ENCODE results near the gene DEPDC4.
A peak's percentile ranks its signal among the peaks of the same experiment; 100 is the strongest.
"Not testable (repeated sequence)": the region's sequence is repeated elsewhere in the genome, so short reads cannot be mapped to it uniquely, and the experiment has no call there.

The DEPDC4 gene

DNA sequence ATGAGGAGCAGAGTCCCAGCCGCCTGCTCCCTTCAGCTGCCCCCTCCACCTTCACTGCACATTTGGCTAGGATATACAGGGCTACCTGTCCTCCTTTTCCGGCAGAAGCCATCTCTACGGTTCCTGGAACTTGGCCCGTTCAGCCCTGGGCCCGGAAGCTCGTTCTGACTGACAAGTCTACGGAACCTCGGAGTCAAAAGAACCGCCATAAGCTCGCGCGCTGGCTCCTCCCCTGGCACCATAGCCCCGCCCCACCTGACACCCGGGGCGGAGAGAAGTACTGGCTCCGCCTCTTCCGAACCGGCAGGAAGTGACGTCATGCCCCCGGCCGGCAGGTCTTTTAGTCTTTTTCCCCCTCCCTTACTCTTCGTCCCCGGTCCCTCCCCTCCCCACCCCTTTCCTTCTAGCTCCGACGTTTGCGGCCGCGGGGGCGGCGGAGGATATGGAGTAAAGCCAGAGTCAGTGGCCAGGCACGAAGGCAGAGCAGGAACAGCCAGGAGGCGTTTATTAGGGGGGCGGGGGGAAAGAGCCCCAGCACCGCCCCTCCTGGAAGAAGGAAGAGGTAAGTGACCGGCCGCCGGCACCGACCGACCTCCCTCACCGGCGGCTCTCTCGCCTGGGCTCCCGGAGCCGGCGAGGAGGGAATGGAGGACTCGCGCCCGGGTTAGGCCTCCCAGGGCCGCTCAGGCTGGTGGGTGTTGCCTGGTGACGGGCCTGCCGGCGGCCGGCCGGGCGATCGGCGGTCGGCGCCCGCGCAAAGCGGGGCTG lies at the start of gene DEPDC4, which contains the start of gene SCYL2:
Gene DEPDC4 (minus strand): TSS at position 245 of the 768 bp plus-strand sequence. CDS start 3 bp downstream, at position 242.
Gene SCYL2 (plus strand): TSS at position 343 of the 768 bp plus-strand sequence. CDS start 15,794 bp downstream, outside the sequence.
- DNase-seq, result peak; percentile 94

DNA sequence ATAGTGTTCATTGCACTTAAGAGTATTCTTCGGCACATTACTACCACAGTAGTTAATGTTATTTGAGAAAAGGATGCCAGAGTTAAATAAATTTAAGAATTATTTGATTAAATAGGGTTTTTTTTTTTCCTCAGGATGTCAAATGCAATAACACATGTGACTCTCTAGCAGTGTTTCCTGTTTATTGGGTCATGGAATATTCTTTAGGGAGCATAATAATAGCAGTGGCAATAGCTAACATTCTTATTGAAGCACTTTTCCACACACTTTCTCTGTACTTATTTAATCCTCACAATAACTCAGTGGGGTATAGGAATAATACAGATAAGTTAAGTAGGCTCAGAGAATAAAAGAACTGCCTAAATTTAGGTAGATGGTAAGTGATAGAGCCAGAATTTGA lies 44.4 kb upstream of the DEPDC4 start:
- DNase-seq, result no peak

DNA sequence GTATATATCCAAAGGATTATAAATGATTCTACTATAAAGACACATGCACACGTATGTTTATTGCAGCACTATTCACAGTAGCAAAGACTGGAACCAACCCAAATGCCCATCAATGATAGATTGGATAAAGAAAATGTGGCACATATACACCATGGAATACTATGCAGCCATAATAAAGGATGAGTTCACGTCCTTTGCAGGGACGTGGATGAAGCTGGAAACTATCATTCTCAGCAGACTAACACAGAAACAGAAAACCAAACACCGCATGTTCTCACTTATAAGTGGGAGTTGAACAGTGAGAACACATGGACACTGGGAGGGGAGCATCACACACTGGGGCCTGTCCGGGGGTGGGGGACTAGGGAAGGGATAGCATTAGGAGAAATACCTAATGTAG lies 41.3 kb upstream of the DEPDC4 start:
- not testable (repeated sequence) for DNase-seq

DNA sequence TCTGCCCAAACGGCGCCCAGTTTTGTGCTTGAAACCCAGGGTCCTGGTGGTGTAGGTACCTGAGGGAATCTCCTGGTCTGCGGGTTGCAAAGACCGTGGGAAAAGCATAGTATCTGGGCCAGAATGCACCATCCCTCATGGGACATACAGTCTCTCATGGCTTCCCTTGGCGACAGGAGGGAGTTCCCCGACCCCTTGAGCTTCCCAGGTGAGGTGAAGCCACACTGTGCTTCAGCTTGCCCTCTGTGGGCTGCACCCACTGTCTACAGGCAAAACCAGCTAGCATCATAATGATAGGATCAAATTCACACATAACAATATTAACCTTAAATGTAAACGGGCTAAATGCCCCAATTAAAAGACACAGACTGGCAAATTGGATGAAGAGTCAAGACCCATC lies 37.5 kb upstream of the DEPDC4 start:
- DNase-seq, result not testable (repeated sequence)

DNA sequence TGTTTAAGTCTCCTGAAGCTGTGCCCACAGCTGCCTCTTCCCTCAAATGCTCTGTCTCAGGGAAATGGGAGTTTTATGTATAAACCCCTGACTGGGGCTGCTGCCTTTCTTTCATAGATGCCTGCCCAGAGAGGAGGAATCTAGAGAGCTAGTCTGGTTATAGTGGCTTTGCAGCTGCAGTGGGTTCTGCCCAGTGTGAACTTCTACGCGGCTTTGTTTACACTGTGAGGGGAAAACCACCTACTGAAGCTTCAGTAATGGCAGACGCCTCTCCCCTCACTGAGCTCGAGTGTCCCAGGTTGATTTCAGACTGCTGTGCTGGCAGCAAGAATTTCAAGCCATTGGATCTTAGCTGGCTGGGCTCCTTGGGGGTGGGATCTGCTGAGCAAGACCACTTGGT lies 37.0 kb upstream of the DEPDC4 start:
- DNase-seq, result no peak

DNA sequence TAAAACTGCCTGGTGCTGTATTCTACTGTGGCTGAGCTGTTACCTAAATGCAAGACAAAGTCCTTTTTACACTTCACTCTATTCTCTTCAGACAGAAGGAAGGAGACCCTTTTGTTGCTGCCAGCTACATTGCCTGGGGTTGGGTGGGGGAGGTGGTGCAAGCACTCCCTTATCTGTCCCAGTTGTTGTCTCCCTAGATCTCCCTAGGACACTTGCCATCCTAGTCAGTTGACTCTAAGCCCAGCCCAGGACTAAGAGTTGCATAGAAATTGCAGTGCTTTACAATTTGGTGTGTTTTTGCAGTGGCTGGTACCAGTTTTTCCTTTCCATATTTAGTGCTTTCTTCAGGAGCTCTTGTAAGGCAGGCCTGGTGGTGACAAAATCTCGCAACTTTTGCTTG lies 35.2 kb upstream of the DEPDC4 start:
- DNase-seq, result no peak

DNA sequence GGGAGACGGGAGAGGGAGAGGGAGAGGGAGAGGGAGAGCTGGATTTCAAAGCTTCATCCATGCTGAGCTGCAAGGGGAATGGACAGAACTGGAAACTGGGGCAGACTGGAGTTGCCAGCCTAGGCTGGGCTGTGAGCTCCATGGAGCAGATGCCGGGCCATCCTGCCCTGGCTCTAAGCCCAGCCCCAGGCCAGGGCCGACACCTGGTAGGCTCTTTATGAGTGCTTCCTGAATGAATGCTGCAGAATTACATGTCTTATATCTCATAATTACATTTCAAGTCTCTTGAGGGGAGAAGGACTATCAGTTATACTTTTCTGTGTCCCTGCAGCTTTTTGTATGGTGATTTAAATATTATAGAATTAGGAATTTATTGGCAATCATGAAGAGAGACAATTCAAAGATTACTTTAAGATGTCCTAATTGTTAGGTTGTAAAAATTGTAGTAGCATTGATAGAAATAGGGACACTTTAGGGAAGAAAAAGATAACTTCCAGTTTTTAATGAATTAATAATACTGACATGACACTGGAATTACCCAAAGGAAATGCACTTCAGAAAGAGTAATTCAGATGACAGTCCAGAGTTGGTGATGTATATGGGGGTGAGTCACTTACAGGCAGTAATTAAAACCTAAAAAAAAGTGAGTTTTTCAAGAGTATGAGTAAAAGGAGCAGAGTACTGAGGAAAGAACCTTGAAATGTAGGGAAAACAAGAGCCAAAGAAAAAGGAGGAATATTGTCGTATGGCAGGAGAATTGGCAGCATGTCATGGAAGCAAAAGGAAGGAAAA lies 29.1 kb upstream of the DEPDC4 start:
- DNase-seq, result no peak

DNA sequence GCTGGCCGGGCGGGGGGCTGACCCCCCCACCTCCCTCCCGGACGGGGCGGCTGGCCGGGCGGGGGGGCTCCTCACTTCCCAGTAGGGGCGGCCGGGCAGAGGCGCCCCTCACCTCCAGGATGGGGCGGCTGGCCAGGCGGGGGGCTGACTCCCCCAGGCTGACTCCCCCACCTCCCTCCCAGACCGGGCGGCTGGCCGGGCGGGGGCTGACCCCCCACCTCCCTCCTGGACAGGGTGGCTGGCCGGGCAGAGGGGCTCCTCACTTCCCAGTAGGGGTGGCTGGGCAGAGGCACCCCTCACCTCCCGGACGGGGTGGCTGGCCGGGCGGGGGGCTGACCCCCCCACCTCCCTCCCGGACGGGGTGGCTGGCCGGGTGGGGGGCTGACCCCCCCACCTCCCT lies 27.5 kb upstream of the DEPDC4 start:
- not testable (repeated sequence) for DNase-seq

DNA sequence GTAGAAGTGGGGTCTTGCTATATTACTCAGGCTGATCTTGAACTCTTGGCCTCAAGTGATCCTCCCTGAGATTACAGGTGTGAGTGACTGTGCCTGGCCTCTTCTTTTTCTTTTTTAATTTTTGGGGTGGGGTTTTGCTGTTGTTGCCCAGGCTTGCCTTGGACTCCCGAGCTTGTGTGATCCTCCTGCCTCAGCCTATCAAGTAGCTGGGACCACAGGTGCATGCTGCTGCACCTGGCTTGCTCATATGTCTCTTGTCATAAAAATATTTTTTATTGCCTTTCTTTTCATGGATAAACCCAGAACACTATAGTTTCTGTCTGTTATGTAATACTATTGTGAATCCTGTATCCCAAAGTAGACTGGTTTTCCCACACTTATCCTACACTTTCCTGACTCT lies 26.1 kb upstream of the DEPDC4 start:
- DNase-seq, result no peak

DNA sequence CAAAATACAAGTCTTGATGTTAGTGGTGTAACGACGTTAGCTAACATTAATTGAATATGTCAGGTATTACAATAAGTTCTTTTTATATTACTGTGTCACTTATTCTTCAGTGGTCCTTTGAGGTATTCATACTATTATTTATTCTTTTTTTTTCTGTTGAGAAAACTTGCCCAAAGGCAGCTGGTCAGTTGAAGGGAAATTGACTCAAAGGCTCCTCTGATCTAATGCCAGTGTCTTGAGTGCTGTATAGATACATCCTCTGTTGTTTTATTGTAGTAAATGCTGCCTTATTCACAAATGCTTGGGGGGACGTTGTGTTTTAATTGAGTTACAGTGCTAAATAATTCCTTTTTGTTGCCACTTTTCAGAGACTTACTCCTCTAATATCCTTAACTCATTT lies 23.1 kb upstream of the DEPDC4 start:
- DNase-seq, result no peak

DNA sequence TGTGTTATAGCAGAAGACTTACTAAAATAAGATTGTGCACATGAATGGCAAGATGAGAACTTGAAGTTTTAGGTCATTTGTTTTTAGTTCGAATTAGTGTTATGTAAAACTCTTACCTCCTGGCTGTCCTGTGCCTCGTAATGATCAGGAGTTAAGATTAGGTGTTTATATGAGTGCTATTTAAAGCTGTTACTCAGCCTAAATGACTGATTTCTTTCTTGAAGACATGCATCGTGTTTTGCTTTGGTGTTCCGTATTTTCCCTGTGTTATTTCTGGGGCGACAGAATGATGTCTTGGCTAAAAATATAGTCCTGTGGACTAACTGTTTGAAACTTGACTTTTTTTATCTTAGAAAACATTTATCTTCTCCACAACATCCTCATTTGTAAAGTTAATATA lies 22.2 kb upstream of the DEPDC4 start:
- no peak for DNase-seq

DNA sequence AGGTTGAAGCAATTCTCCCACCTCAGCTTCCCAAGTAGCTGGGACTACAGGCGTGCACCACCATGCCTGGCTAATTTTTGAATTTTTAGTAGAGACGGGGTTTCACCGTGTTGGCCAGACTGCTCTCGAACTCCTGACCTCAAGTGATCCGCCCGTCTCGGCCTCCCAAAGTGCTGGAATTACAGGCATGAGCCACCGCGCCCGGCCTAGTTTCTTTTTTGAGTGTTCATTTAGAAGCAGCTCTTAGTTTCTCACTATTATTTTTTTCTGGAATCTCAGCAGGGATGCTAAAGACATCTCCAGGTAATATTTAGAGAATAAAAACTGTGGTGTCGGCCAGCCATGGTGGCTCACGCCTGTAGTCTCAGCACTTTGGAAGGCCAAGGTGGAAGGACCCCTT lies 17.7 kb upstream of the DEPDC4 start:
- not testable (repeated sequence) for DNase-seq

DNA sequence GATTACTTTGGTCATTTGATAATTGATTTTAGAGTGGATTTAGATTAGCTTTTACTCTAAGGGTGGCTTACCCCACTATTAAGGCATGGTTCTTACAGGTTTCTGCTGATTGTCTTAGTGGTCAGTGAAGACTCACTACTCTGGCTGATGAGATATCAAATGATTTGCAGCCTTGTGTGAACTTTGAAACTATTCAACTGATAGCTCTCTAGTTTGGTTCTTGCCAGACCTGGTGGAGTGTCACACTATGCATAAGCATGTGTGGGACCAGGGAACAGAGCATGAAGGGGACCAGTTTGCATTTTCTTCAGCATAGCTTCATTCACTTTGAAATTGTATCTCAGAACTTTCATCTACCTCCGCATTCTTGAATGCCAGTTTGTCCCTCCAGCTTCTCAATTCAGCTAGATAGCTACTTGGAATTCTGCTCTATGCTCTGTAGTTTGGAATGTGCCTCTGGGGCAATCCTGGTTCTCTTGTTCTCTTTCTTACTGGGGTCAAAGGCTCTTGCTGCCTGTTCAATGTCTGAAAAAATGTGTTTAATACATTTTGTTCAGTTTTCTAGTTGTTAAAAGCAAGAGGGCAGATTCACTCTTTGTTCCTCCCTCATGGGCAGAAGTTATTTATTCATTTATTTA lies 12.8 kb upstream of the DEPDC4 start:
- DNase-seq, result no peak

DNA sequence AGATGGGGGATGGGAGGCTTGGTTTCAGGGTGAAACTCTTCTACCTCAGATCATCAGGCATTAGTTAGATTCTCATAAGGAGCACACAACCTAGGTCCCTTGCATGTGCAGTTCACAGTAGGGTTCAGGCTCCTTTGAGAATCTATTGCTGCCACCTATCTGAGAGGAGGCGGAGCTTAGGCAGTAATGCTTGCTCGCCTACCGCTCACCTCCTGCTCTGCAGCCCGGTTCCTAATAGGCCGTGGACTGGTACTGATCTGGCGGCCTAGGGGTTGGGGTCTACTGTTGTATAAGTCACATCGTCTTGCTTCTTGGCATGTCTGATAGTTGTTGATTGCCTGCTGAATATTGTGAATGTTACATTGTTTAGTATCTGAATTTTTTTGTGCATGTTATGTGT lies 12.3 kb upstream of the DEPDC4 start:
- DNase-seq, result no peak

DNA sequence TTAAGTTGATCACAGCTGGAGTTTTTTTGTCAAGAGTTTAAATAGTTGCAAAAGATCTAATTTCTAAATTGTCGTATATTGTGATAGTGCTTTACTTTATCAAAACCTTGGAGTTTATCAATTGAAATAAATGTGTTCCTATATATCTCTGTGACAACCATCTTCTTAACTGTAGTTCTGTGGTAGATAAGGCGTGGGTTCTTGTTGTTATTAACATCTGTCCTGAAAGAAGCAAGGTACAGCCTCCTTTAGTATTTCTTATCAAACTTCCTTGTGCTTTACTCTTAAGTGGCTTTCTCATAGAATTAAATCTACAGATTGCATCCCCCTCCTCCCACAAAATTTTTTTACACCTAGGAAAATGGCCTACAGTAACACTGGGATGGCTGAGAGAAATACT lies 7.4 kb upstream of the DEPDC4 start:
- no peak for DNase-seq

DNA sequence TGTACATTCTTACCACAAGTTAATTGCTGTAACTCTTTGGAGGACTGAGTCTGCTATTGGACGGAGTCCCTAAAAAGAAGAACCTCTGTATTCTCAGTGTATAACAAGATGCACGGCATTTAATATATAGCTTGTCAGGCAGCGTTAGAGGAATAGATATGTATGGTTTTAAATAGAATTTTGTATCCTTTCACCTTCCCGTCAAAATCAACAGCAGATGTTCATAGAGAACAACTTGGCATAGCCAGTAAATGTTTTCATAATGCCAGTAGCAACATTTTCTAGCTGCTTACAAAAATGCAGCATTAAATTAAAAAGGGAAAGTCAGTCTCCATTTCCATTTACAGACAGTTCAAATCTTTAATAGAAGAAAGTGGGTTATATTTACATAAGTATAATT lies 6.9 kb upstream of the DEPDC4 start:
- no peak for DNase-seq

DNA sequence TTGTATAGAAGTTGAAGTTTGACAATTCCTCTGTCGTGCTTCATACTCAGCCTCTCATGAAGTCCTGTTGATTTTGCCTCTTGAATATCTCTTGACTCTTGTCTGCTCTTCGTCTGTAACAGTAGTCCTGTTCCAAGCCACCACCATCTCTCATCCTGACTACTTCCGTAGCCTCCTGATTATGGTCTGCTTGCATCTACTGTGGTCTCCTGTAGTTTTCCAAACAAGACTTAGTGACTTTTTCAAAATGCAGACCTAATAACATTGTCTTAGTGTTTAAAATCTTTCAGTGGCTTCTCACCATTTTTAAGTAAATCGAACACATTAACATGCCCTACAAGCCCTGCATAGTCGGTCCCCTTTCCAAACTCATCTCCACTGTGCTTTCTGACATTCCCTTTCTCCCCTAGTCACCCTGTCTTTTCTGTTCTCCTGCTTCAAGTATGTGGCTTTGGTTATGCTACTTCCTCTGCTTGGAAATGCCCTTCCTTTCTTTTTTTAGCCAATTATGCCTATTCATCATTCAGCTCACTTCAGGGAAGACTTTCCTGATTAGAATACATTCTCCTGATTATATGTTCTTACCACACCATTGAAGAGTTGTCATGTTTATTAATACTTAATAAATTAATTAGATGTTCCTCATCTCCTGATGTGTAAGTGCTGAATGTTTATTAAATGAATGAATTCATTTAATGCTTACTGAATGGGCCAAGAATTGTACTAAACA lies 2.1 kb upstream of the DEPDC4 start:
- DNase-seq, result no peak

DNA sequence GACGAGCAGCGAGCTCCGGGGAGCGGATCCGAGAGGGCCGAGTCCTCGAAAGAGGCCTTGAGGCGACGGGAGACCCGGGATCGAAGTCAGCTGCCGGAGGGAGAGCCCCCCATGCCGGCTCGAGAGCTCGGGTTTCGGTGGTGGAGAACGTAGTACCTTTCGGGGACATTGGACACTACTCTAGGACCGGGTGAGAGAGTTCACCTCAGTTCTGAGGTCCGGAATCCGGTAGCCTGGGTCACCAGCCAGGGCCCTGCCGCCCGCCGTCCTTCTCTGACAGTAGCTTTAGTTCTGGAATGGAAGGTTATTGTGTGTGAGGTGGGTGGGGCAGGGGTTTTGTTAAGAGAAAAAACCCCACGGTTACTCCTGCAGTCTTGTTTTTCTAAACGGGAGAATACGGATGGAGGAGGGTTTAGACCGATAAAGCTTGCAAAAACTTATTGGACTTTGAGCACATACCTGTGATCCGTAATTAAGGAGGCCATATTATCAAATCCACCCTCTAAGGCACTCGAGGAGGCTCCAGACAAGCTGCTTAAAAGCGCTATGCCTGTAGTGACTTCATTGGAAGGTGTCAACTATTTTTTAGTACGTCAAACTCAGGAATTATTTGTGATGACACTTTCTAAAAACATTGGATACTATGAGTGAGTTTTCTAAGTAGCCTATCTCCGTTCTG lies 863 bp upstream of the DEPDC4 start:
- no peak for DNase-seq

DNA sequence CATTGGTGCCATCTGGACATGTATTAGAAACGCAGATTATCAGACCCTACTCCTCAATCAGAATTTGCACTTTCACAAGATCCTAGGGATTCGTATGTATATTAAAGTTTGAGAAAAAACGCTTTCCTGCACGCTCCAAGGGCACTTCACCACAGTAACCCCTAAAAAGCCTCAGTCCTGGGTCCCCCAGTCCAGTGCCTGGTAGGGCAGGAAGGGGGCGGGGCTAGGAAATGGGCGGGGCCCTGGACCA lies 369 bp downstream of the DEPDC4 start:
- DNase-seq, result no peak

DNA sequence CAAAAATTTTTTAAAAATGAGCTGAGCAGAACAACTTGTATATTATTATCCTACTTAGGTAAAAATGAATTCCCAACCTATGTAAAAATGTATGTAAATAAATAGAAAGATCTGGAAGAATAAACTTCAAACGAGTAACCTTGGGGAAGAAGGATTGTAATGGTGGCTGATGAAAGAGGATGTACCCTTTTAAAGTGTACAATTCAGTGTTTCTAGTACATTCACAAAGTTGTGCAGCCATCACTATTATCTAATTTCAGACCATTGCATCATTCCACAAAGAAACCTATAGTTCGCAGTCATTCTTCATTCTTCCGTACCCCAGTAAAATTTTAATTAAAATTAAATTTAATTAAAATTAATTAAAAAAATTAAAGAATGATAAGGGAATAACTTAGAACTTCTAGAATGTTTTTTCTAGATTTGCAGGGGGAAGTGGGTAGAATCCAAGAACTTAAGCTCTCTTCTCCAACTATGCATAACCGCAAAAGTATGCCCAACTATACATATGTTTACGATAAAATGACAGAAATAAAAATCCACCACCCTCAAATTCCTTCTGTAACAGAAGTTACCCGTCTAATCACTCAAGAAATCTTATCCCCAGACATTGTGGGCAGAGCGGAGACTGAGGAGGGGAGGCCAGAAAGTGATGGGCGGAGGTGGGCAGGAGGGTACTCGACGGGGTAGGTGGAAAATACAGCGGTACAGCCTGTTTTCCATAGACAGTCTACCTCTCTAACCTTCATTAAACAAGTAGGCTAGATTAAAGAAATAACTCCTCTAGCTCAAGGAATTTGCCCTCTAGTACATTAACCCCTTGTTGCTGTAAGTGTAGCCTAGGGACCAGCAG lies 921 bp downstream of the DEPDC4 start:
- no peak for DNase-seq

DNA sequence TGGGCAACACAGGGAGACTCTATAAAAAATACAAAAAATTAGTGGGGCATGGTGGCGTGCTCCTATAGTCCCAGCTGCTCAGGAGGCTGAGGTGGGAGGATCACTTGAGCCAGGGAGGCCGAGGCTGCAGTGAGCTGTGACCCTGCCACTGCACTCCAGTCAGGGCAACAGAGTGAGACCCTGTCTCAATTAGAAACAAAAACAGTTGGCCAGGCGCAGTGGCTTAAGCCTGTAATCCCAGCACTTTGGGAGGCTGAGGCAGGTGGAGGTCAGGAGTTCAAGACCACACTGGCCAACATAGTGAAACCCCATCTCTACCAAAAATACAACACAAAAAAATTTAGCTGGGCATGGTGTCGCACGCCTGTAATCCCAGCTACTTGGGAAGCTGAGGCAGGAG lies 1.8 kb downstream of the DEPDC4 start:
- not testable (repeated sequence) for DNase-seq

DNA sequence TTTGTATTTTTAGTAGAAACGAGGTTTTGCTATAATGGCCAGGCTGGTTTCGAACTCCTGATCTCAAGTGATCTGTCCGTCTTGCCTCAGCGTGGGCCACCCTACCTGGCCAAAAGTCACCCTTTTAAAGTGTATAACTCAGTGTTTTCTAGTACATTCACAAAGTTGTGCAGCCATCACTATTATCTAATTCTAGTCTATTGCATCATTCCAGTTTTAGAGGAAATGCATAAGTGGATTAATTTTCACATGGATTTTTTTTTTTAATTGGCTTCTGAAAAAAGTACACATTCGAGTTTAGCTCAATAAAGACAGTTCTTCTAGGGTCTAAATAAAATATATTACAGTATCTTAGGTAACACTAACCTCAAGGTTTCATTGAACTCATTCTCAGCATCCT lies 3.7 kb downstream of the DEPDC4 start:
- DNase-seq, result no peak

All from AML-193 (cell line).